HL-60 (cell line): ENCODE measurements around the gene DBNL.

Source experiments
- DNase-seq, 2 experiments: peaks; one replicate each; pipeline ENCODE4 v3.0.0-alpha.2; 2010 to 2020; ENCODE audit warnings: low read depth in 1 of 2, low spot score in 1 of 2
- H3K27ac ChIP-seq: fragments of 250-450 bp; sonication (Bioruptor Pico); replicated peaks from 2 replicates; pipeline ENCODE4 v1.5.1; 2020; ENCODE audit warnings: mild to moderate bottlenecking, moderate library complexity
- H3K27me3 ChIP-seq: fragments of 250-450 bp; sonication (Bioruptor Pico); 2 replicates; pipeline ENCODE4 v1.5.1; 2021; ENCODE audit warnings: mild to moderate bottlenecking, moderate library complexity; ENCODE audit not compliant: insufficient read depth, poor library complexity, severe bottlenecking
- H3K4me3 ChIP-seq: replicated peaks from 2 replicates; pipeline ENCODE4 v1.5.1; 2011; ENCODE audit warnings: mild to moderate bottlenecking, control low read depth, low read length; ENCODE audit not compliant: insufficient read depth
- GABPA ChIP-seq: IDR thresholded peaks from 2 replicates; pipeline ENCODE4 v1.6.1; 2012; ENCODE audit warnings: low read depth
- POLR2AphosphoS5 ChIP-seq: IDR thresholded peaks from 2 replicates; pipeline ENCODE4 v1.6.1; 2012; ENCODE audit warnings: low read depth
- SPI1 ChIP-seq: IDR thresholded peaks from 2 replicates; pipeline ENCODE4 v1.6.1; 2012; ENCODE audit warnings: low read depth, mild to moderate bottlenecking, borderline replicate concordance
- TF ChIP-seq, protein P1 (sequence below): IDR thresholded peaks from 2 replicates; pipeline ENCODE4 v1.6.1; 2012; ENCODE audit warnings: low read depth; ENCODE audit not compliant: insufficient replicate concordance
- TF ChIP-seq, protein P2 (sequence below): IDR thresholded peaks from one replicate; pipeline ENCODE4 v1.5.1; 2011; ENCODE audit warnings: low read length, control low read depth, inconsistent platforms; ENCODE audit not compliant: insufficient read depth

Gene DBNL

DNA sequence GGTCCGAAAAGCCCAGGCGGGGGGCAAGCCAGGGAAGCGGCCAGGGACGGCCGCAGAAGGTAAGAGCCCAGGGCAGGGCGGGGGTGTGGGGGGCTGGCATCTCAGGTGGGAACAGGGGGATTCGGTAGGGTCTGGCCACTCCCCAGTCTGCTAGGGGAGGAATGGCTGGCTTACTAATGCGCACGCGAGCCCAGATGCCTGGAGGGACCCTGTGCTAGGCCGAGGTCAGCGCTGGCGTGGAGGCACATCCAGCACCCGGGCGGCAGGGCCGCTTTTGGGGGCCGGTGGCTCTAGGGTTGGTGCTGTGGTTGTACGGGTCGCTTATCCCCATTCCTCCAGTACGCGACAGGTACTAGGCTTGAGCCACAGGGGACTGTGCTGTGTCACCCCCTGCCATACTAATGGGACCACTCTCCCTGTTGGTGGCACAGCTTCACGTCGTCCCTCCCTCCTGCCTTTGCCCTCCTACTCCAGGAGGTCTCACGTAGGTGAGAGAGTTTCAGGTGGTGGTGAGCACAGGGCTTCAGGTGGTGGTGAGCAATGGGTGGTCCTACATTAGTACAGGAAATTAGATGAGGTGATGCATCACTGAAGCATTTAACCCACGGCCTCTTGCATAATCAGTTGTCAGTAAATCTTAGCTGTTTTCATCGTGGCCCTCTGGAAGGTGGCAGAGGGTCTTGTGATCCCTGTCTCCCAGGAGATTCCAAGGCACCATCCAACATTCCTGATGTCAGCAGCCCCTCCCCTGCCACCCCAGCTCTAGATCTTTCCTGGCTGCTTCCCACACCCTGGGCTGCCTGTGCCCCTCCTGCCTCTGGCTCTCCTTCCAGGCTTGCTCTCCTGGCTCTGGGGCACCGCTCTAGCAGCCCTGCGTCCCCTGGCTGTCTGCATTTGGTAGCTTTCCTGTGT, 60.6 kb downstream of the DBNL start:
- peaks cover 6% of the 10 kb centered on the region for H3K27me3 ChIP-seq
- no peak for TF ChIP-seq POLR2AphosphoS5
- TF ChIP-seq, protein P1, sequence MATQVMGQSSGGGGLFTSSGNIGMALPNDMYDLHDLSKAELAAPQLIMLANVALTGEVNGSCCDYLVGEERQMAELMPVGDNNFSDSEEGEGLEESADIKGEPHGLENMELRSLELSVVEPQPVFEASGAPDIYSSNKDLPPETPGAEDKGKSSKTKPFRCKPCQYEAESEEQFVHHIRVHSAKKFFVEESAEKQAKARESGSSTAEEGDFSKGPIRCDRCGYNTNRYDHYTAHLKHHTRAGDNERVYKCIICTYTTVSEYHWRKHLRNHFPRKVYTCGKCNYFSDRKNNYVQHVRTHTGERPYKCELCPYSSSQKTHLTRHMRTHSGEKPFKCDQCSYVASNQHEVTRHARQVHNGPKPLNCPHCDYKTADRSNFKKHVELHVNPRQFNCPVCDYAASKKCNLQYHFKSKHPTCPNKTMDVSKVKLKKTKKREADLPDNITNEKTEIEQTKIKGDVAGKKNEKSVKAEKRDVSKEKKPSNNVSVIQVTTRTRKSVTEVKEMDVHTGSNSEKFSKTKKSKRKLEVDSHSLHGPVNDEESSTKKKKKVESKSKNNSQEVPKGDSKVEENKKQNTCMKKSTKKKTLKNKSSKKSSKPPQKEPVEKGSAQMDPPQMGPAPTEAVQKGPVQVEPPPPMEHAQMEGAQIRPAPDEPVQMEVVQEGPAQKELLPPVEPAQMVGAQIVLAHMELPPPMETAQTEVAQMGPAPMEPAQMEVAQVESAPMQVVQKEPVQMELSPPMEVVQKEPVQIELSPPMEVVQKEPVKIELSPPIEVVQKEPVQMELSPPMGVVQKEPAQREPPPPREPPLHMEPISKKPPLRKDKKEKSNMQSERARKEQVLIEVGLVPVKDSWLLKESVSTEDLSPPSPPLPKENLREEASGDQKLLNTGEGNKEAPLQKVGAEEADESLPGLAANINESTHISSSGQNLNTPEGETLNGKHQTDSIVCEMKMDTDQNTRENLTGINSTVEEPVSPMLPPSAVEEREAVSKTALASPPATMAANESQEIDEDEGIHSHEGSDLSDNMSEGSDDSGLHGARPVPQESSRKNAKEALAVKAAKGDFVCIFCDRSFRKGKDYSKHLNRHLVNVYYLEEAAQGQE: no peak
- no peak for TF ChIP-seq GABPA
- TF ChIP-seq, protein P2, sequence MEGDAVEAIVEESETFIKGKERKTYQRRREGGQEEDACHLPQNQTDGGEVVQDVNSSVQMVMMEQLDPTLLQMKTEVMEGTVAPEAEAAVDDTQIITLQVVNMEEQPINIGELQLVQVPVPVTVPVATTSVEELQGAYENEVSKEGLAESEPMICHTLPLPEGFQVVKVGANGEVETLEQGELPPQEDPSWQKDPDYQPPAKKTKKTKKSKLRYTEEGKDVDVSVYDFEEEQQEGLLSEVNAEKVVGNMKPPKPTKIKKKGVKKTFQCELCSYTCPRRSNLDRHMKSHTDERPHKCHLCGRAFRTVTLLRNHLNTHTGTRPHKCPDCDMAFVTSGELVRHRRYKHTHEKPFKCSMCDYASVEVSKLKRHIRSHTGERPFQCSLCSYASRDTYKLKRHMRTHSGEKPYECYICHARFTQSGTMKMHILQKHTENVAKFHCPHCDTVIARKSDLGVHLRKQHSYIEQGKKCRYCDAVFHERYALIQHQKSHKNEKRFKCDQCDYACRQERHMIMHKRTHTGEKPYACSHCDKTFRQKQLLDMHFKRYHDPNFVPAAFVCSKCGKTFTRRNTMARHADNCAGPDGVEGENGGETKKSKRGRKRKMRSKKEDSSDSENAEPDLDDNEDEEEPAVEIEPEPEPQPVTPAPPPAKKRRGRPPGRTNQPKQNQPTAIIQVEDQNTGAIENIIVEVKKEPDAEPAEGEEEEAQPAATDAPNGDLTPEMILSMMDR: no peak
- TF ChIP-seq SPI1: no peak
- H3K27ac ChIP-seq: no peak overlapping the region
- no peak for DNase-seq
- no peak overlapping the region for H3K4me3 ChIP-seq

DNA sequence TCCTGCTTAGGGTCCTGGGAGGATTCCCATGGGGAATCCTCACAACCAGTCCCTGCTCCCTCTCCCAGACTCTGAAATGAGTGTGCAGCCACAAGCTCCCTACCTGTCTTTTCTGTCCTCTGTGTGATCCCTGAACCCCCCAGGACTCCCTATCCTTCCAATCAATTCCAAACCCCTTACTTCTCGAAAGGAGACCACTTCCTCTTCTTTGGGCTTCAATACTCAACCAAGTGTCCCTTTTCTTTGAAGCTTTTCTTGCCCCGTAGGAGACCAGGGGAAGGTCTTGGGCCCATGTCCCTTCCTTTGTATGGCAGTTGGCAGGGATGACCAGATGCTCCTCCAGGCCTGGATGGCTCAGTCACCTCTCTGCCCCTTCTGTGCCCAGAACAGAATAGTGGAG, 61.3 kb downstream of the DBNL start:
- TF ChIP-seq POLR2AphosphoS5 (no peak), SPI1 (peak; percentile 74)
- H3K4me3 ChIP-seq: no peak overlapping the region
- peaks cover 6% of the 10 kb centered on the region for H3K27me3 ChIP-seq
- DNase-seq: no peak
- no peak overlapping the region for H3K27ac ChIP-seq

DNA sequence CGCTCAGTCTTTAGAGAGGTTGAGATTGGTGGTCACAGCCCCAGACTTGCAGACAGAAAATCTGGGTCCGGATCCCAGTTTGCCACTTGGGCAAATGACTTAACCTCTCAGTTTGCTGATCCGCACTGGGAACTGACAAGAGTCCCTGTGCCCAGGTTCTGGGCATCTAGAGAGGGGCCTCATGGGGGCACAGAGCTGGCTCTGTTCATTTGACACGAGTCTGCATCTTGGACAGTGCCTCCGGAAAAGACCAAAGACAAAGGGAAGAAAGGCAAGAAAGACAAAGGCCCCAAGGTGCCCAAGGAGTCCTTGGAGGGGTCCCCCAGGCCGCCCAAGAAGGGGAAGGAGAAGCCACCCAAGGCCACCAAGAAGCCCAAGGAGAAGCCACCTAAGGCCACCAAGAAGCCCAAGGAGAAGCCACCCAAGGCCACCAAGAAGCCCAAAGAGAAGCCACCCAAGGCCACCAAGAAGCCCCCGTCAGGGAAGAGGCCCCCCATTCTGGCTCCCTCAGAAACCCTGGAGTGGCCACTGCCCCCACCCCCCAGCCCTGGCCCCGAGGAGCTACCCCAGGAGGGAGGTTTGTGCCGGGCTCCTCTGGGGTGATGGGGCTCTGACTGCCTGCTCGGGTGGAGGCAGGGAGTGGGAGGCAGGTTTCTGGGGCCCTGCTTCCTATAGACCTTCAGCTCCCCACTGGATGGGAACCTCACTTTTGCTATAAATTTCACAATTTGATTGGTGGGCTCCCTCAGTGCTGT, 62.0 kb downstream of the DBNL start:
- TF ChIP-seq SPI1 (no peak), GABPA (no peak)
- Histone ChIP-seq H3K27me3 (peaks cover 6% of the 10 kb centered on the region), H3K27ac (no peak overlapping the region), H3K4me3 (no peak overlapping the region)
- no peak for DNase-seq

DNA sequence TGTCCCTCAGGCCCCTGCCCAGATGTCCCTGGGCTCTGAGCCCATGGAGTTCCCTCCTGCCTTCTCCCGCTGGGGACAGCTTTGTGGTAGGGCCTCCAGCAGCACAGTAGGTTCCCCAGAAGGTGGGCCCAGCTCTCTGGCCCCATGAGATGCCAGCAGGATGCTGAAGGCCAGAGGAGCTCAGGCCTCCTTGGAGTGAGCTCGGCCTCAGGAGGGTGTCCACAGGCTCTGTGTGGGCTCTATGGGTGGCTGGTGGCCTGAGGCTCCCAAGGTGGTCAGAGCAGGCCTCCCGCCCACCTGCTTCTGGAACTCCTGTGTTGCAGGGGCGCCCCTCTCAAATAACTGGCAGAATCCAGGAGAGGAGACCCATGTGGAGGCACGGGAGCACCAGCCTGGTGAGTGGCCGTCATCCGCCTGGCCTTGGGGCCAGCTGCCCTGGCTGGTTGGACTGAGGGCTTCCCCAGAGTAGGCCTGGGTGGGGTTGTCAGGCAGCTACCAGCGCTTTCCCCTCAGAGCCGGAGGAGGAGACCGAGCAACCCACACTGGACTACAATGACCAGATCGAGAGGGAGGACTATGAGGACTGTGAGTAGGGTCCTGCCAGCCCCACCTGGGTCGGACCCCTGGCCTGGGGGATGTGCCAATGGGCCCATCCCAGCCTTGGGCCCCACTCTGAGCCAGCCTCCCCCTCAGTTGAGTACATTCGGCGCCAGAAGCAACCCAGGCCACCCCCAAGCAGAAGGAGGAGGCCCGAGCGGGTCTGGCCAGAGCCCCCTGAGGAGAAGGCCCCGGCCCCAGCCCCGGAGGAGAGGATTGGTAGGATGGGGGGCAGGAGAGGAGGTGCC, 62.8 kb downstream of the DBNL start:
- Histone ChIP-seq H3K27me3 (peaks cover 6% of the 10 kb centered on the region), H3K27ac (no peak overlapping the region), H3K4me3 (no peak overlapping the region)
- no peak for DNase-seq
- TF ChIP-seq POLR2AphosphoS5 (no peak), SPI1 (no peak), GABPA (no peak)
- TF ChIP-seq, protein P1: no peak
- TF ChIP-seq, protein P2: no peak
